Osteocyte (in vitro differentiated cells): ENCODE results near the gene C22orf31. TPM values are rescaled to one million over a fixed set of nuclear protein-coding genes. Genes with fewer than 3 reads are reported as not detected.

Source experiments
- DNase-seq: peaks from one replicate; pipeline ENCODE4 v3.0.0; 2021; ENCODE audit warnings: mixed read lengths; ENCODE audit not compliant: unreplicated experiment; ENCODE audit errors: extremely low spot score
- H3K27ac Mint-ChIP-seq: one replicate; pipeline ENCODE4 v1.8.0; 2021; ENCODE audit warnings: mild to moderate bottlenecking, mixed read lengths; ENCODE audit not compliant: unreplicated experiment
- H3K27me3 Mint-ChIP-seq: one replicate; pipeline ENCODE4 v1.8.0; 2021; ENCODE audit warnings: mixed read lengths; ENCODE audit not compliant: unreplicated experiment
- H3K36me3 Mint-ChIP-seq: one replicate; pipeline ENCODE4 v1.8.0; 2021; ENCODE audit warnings: mixed read lengths; ENCODE audit not compliant: unreplicated experiment
- H3K4me1 Mint-ChIP-seq: one replicate; pipeline ENCODE4 v1.8.0; 2021; ENCODE audit warnings: mixed read lengths; ENCODE audit not compliant: unreplicated experiment
- H3K4me3 Mint-ChIP-seq: one replicate; pipeline ENCODE4 v1.8.0; 2021; ENCODE audit warnings: mild to moderate bottlenecking, moderate library complexity, mixed read lengths; ENCODE audit not compliant: unreplicated experiment
- H3K9me3 Mint-ChIP-seq: one replicate; pipeline ENCODE4 v1.8.0; 2021; ENCODE audit warnings: mixed read lengths; ENCODE audit not compliant: unreplicated experiment
- total RNA-seq: library from RNA; stranded (reverse); gene quantifications from 2 replicates; pipeline ENCODE4 v1.2.1, GENCODE V29; 2021
- TF ChIP-seq, protein P1 (sequence below): fragments of 200-600 bp; sonication (generic); IDR thresholded peaks from 2 replicates; pipeline ENCODE4 v1.5.0; 2021; ENCODE audit warnings: antibody characterized with exemption, mild to moderate bottlenecking, moderate library complexity

C22orf31 gene
- total RNA-seq, 1 donor from 2014 or later, result not detected

DNA sequence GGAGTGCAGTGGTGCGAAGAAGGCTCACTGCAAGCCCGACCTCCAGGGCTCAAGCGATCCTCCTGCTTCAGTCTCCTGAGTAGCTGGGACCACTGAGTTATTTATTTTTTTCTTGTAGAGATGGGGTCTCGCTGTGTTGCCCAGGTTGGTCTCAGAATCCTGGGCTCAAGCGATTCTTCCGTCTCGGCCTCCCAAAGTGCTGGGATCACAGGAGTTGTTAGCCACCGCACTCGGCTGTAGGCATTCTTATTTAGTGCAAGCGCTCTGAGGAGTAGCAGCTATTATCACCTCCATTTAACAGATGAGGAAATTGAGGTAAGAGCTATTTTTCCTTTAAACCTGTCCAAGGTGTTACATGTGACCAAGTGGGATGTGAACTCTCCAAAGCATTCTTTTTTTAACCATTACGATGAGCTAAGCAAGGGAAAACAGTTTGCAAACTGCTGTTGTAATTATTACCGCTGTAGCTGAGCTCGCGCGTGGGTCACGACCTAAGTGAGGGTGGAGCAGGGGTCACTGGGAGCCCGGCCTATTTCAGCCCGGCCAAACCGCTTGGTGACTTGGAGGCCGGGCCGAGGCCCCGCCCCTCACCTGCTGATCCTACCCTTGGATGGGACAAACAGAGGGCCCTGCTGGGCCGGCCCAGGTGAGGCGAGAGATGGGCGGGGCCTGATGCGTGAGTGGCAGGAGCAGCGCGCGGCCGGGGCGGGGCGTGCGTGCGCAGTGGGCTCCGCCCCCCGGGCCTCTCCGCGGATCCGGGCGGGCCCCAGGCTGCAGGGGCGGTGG lies 10.8 kb upstream of the C22orf31 start:
- Mint-ChIP-seq H3K27ac (no peak overlapping the region), H3K4me3 (peak overlapping the region; percentile 66), H3K27me3 (peaks cover 18% of the 10 kb centered on the region), H3K36me3 (no peaks in the 10 kb centered on the region), H3K9me3 (no peaks in the 10 kb centered on the region), H3K4me1 (peaks cover 15% of the 10 kb centered on the region)
- TF ChIP-seq, protein P1, sequence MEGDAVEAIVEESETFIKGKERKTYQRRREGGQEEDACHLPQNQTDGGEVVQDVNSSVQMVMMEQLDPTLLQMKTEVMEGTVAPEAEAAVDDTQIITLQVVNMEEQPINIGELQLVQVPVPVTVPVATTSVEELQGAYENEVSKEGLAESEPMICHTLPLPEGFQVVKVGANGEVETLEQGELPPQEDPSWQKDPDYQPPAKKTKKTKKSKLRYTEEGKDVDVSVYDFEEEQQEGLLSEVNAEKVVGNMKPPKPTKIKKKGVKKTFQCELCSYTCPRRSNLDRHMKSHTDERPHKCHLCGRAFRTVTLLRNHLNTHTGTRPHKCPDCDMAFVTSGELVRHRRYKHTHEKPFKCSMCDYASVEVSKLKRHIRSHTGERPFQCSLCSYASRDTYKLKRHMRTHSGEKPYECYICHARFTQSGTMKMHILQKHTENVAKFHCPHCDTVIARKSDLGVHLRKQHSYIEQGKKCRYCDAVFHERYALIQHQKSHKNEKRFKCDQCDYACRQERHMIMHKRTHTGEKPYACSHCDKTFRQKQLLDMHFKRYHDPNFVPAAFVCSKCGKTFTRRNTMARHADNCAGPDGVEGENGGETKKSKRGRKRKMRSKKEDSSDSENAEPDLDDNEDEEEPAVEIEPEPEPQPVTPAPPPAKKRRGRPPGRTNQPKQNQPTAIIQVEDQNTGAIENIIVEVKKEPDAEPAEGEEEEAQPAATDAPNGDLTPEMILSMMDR, result no peak
- DNase-seq, result no peak

DNA sequence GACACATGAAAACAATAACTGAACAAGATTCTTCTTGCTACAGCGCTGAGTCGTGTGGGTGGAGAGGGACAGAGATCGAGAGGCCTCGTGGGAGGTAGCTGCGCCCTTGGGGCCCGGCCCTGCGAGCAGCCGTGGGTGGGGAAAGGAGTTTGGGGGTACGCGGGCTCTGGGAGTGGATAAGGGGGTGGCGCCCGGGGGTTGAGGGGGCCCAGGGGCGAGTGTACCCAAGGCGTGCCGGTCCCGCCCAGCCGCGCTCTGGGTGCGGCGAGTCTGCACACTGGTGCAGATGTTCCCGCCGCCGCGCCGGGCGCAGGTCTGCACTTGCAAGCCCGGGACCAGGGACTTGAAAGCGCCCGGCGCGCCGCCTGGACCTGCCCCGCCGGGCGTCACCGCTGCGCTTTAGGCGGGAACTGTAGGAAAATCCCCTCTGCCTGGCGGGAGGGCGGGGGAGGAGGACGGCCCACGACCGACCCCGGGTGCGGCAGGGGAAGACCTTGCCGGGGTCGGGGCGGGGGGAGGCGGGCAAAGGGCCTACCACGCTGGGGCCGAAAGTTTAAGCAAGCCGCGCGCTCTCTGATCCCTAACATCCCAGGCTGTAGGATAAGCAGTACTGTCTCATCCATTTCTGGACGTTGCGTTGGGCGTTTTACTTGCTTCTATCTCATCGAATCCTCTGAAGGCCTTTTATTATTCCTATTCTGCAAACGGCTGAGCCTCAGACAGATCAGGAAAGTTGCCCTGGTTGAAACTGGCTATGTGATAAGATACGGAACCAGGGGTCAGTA lies 9.8 kb upstream of the C22orf31 start:
- peak overlapping the region; percentile 66 for H3K4me3 Mint-ChIP-seq
- no peaks in the 10 kb centered on the region for H3K9me3 Mint-ChIP-seq
- H3K4me1 Mint-ChIP-seq, result peaks cover 15% of the 10 kb centered on the region
- H3K27me3 Mint-ChIP-seq, result peaks cover 22% of the 10 kb centered on the region
- no peaks in the 10 kb centered on the region for H3K36me3 Mint-ChIP-seq
- TF ChIP-seq, protein P1, result no peak
- DNase-seq, result no peak
- H3K27ac Mint-ChIP-seq, result no peak overlapping the region

DNA sequence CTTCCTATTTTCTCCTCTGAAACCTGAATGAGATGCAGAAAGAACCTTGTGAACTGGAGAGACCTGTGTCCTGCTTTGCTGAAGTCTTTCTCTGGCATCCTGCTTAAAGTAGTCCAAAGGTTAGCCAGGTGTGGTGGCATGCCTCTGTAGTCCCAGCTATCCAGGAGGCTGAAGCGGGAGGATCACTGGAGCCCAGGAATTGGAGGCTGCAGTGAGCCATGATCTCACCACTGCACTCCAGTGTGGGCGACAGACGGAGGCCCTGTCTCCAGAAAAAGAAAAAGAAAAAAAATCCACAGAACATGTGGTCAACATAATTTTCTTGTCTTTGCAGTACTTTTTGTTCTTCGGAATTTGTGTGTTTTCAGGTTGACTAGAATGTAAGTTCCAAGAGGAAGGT lies 8.9 kb upstream of the C22orf31 start:
- H3K27ac Mint-ChIP-seq, result no peak overlapping the region
- peaks cover 26% of the 10 kb centered on the region for H3K27me3 Mint-ChIP-seq

DNA sequence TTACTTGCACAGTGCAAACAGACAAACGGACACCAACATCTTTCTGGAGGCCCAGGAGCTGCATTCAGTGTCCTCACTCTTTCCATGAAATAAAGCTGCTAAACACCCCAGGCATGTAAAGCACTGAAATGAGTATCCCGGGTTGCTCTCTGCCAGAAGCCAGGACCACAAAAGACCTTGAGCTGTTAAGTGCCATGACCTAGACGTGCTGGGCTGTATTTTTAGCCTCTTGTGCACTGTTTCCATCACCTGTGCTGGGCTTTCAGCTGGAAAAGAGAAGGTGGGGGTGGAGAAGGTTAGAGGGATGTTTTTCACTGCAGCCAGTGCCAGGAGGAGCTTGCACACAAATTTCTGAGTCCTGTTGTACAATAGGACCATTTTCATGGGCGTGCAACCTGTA lies 7.8 kb upstream of the C22orf31 start:
- no peaks in the 10 kb centered on the region for H3K36me3 Mint-ChIP-seq
- no peak for DNase-seq
- TF ChIP-seq, protein P1, result no peak
- H3K27ac Mint-ChIP-seq, result no peak overlapping the region
- no peaks in the 10 kb centered on the region for H3K9me3 Mint-ChIP-seq
- peaks cover 15% of the 10 kb centered on the region for H3K4me1 Mint-ChIP-seq
- peaks cover 25% of the 10 kb centered on the region for H3K27me3 Mint-ChIP-seq
- no peak overlapping the region for H3K4me3 Mint-ChIP-seq

More for the DNA sequence above, 8.9 kb upstream of the C22orf31 start:
- Mint-ChIP-seq H3K4me3 (peak overlapping the region; percentile 61), H3K36me3 (no peaks in the 10 kb centered on the region), H3K9me3 (no peaks in the 10 kb centered on the region), H3K4me1 (peaks cover 15% of the 10 kb centered on the region)
- TF ChIP-seq, protein P1, result no peak
- DNase-seq, result no peak
